Neuronal stem cell (in vitro differentiated cells): ENCODE measurements around the gene LRFN3.

Experiments used
- DNase-seq: peaks from one replicate; pipeline ENCODE4 v3.0.0-alpha.2; 2013; ENCODE audit warnings: low spot score
- H2AFZ ChIP-seq: one replicate; pipeline ENCODE4 v1.6.1; 2013; ENCODE audit warnings: mild to moderate bottlenecking, low read length, inconsistent platforms
- H2AK5ac ChIP-seq: 2 replicates; pipeline ENCODE4 v1.6.1; 2013; ENCODE audit warnings: low read depth, mild to moderate bottlenecking, inconsistent platforms, low read length, moderate library complexity, mixed read lengths
- H2BK120ac ChIP-seq: 2 replicates; pipeline ENCODE4 v1.6.1; 2013; ENCODE audit warnings: low read depth, mild to moderate bottlenecking, inconsistent platforms, low read length, moderate library complexity, mixed read lengths
- H2BK12ac ChIP-seq: one replicate; pipeline ENCODE4 v1.6.1; 2013; ENCODE audit warnings: low read length, inconsistent platforms
- H2BK15ac ChIP-seq: 2 replicates; pipeline ENCODE4 v1.6.1; 2013; ENCODE audit warnings: mild to moderate bottlenecking, low read length, inconsistent platforms, mixed read lengths
- H2BK5ac ChIP-seq: one replicate; pipeline ENCODE4 v1.6.1; 2013; ENCODE audit warnings: inconsistent platforms, mild to moderate bottlenecking, low read length, moderate library complexity
- H3K14ac ChIP-seq: one replicate; pipeline ENCODE4 v1.6.1; 2013; ENCODE audit warnings: low read length, inconsistent platforms
- H3K18ac ChIP-seq: 2 replicates; pipeline ENCODE4 v1.6.1; 2013; ENCODE audit warnings: low read length, inconsistent platforms
- H3K23ac ChIP-seq: 2 replicates; pipeline ENCODE4 v1.6.1; 2013; ENCODE audit warnings: low read depth, mild to moderate bottlenecking, mixed read lengths, low read length, inconsistent platforms; ENCODE audit not compliant: poor library complexity
- H3K27ac ChIP-seq: replicated peaks from 3 replicates; pipeline ENCODE4 v1.5.1; 2013; ENCODE audit warnings: low read length, inconsistent platforms
- H3K27me3 ChIP-seq, 3 experiments: 2 replicates each; pipeline ENCODE4 v1.6.1; 2013; ENCODE audit warnings: low read length in 3 of 3, mild to moderate bottlenecking in 2 of 3, inconsistent platforms in 1 of 3, low read depth in 1 of 3, mixed read lengths in 1 of 3, moderate library complexity in 1 of 3; ENCODE audit not compliant: control insufficient read depth in 3 of 3, insufficient read depth in 3 of 3
- H3K36me3 ChIP-seq, 2 donors: replicated peaks in 1 of 2; 2 replicates each; pipeline ENCODE4 v1.6.1; 2013; ENCODE audit warnings: low read length in 2 of 2; ENCODE audit not compliant: control insufficient read depth in 2 of 2, insufficient read depth in 2 of 2
- H3K4ac ChIP-seq: 2 replicates; pipeline ENCODE4 v1.6.1; 2013; ENCODE audit warnings: inconsistent platforms, mild to moderate bottlenecking, low read length, moderate library complexity
- H3K4me1 ChIP-seq, 2 donors: 1 replicate in 1 of 2; 2 replicates in 1 of 2; pipeline ENCODE4 v1.6.1; 2013; ENCODE audit warnings: low read length in 2 of 2, low read depth in 1 of 2; ENCODE audit not compliant: control insufficient read depth in 2 of 2, insufficient read depth in 1 of 2
- H3K4me2 ChIP-seq: one replicate; pipeline ENCODE4 v1.6.1; 2013; ENCODE audit warnings: mild to moderate bottlenecking, low read length, inconsistent platforms; ENCODE audit not compliant: insufficient read depth, poor library complexity, severe bottlenecking
- H3K4me3 ChIP-seq, 2 donors: 2 replicates each; pipeline ENCODE4 v1.5.1; 2013; ENCODE audit warnings: low read length in 2 of 2, mild to moderate bottlenecking in 2 of 2, inconsistent platforms in 1 of 2, moderate library complexity in 1 of 2
- H3K79me1 ChIP-seq: one replicate; pipeline ENCODE4 v1.6.1; 2013; ENCODE audit warnings: low read depth, mild to moderate bottlenecking, inconsistent platforms, low read length, moderate library complexity
- H3K9ac ChIP-seq: one replicate; pipeline ENCODE4 v1.6.1; 2013; ENCODE audit warnings: mild to moderate bottlenecking, low read depth, low read length, inconsistent platforms; ENCODE audit not compliant: poor library complexity
- H3K9me3 ChIP-seq, 2 donors: replicated peaks in 1 of 2; 2 replicates each; pipeline versions ENCODE3 to v1.6.1; 2013; ENCODE audit warnings: low read length in 2 of 2, mild to moderate bottlenecking in 2 of 2, inconsistent platforms in 1 of 2, low read depth in 1 of 2, mixed read lengths in 1 of 2, moderate library complexity in 1 of 2; ENCODE audit not compliant: control insufficient read depth in 2 of 2, insufficient read depth in 1 of 2
- H4K8ac ChIP-seq: one replicate; pipeline ENCODE4 v1.6.1; 2013; ENCODE audit warnings: low read depth, mild to moderate bottlenecking, inconsistent platforms, low read length, moderate library complexity
- H4K91ac ChIP-seq: one replicate; pipeline ENCODE4 v1.6.1; 2013; ENCODE audit warnings: low read length, low read depth, mild to moderate bottlenecking, inconsistent platforms; ENCODE audit not compliant: poor library complexity
- WGBS, 2 donors: extraction: QIAGEN DNeasy Blood & Tissue Kit; methylation state at CpG; one replicate each; pipeline ENCODE4 v1.1.7; 2013; ENCODE audit warnings: missing lambda C conversion rate in 2 of 2, mixed read lengths in 1 of 2; ENCODE audit not compliant: insufficient read length in 2 of 2, insufficient replicate concordance in 1 of 2; ENCODE audit errors: extremely low coverage in 2 of 2; 5-methylcytosine and 5-hydroxymethylcytosine counted together

LRFN3 gene

DNA sequence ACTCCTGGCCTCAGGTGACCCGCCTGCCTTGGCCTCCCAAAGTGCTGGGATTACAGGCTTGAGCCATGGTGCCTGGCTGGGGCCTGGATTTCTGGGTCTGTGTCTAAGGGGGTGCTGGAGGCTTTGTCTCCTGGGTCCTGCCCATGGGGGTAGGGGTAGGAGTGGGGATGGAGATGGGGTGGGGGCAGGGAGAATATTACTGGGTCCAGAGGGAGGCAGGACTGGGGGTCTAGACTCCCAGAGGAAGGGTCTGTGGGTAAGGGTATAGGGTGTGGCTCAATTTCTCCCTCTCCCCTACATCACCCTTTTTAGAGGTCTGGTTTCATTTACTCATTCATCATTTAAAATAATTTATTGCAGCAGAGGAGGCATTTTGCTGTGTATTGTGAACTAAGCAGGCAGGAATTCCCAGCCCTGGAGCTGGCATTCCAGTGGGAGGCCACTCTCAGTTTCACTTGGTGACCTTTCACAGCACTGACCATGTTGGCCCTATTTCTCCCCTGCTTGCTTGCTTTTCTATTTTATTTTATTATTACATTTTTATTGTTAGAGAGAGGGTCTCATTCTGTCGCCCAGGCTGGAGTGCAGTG is 35.0 kb upstream of the LRFN3 start:
- Histone ChIP-seq H3K18ac (peak overlapping the region; percentile 38), H3K4me2 (peak overlapping the region; percentile 33), H2AK5ac (no peak overlapping the region), H2AFZ (peak overlapping the region; percentile 98), H4K91ac (no peak overlapping the region), H3K4ac (no peak overlapping the region), H2BK15ac (no peak overlapping the region), H3K36me3 (peaks cover 10 to 16% of the 10 kb centered on the region in 2 donors), H2BK5ac (no peak overlapping the region), H3K27me3 (peaks cover 0 to 40% (median 12%) of the 10 kb centered on the region in 3 experiments), H3K23ac (no peak overlapping the region), H3K14ac (no peak overlapping the region), H2BK120ac (no peak overlapping the region), H3K4me1 (peaks cover 6 to 13% of the 10 kb centered on the region in 2 donors), H3K4me3 (peak overlapping the region in 1 of 2 donors; percentile 93), H3K27ac (no peak overlapping the region), H2BK12ac (no peak overlapping the region), H3K79me1 (peaks cover 7% of the 10 kb centered on the region), H4K8ac (no peak overlapping the region), H3K9me3 (no peaks in the 10 kb centered on the region), H3K9ac (no peak overlapping the region)
- no CpG with 5 or more reads among the region's 2 CpGs for WGBS, 2 donors
- DNase-seq: no peak

- Histone ChIP-seq H2BK120ac (peak within 1 kb of the TSS; percentile 84), H2BK5ac (no peak within 1 kb of the TSS), H3K36me3 (peaks cover 3 to 7% of the 10 kb centered on the region in 2 donors), H3K14ac (no peak within 1 kb of the TSS), H3K27me3 (peaks cover 0 to 42% (median 12%) of the 10 kb centered on the region in 3 experiments), H4K8ac (no peak within 1 kb of the TSS), H3K4me3 (peak within 1 kb of the TSS in 1 of 2 donors; percentile 71), H3K4me1 (peaks cover 6 to 14% of the 10 kb centered on the region in 2 donors), H3K27ac (no peak within 1 kb of the TSS), H3K9me3 (no peaks in the 10 kb centered on the region), H2BK12ac (no peak within 1 kb of the TSS), H3K4ac (no peak within 1 kb of the TSS), H3K18ac (peak within 1 kb of the TSS; percentile 89), H3K9ac (peak within 1 kb of the TSS; percentile 30), H2AK5ac (peak within 1 kb of the TSS; percentile 84), H2BK15ac (peak within 1 kb of the TSS; percentile 81), H3K23ac (peak within 1 kb of the TSS; percentile 87), H2AFZ (peak within 1 kb of the TSS; percentile 81), H3K79me1 (peaks cover 7% of the 10 kb centered on the region), H4K91ac (peak within 1 kb of the TSS; percentile 69), H3K4me2 (peak within 1 kb of the TSS; percentile 61)
- no peak for DNase-seq
- WGBS, 2 donors: no CpG with 5 or more reads among the region's 6 CpGs
These were observed 34.1 kb upstream of the LRFN3 start, which contains the start of gene HCST for GRCh38 chr19:35901854-35902661. TSS of gene HCST (plus strand) at chr19:35902529. CDS start at chr19:35902594, 65 bp downstream.

GRCh38 chr19:35902870-35903475 is 33.2 kb upstream of the LRFN3 start:
- Histone ChIP-seq H2BK120ac (peak overlapping the region; percentile 84), H2AFZ (peak overlapping the region; percentile 81), H3K18ac (peak overlapping the region; percentile 89), H3K27me3 (peaks cover 0 to 43% (median 12%) of the 10 kb centered on the region in 3 experiments), H2BK12ac (no peak overlapping the region), H3K14ac (no peak overlapping the region), H3K27ac (no peak overlapping the region), H3K4me3 (no peak overlapping the region), H3K9me3 (no peaks in the 10 kb centered on the region), H2BK5ac (no peak overlapping the region), H3K79me1 (peaks cover 4% of the 10 kb centered on the region), H4K8ac (no peak overlapping the region), H3K4me1 (peaks cover 13 to 18% of the 10 kb centered on the region in 2 donors), H3K9ac (peak overlapping the region; percentile 3), H2BK15ac (peak overlapping the region; percentile 81), H2AK5ac (no peak overlapping the region), H3K23ac (no peak overlapping the region), H3K36me3 (no peaks in the 10 kb centered on the region), H3K4ac (no peak overlapping the region), H3K4me2 (peak overlapping the region; percentile 61), H4K91ac (peak overlapping the region; percentile 69)
- WGBS, 2 donors: no CpG with 5 or more reads among the region's 10 CpGs
- DNase-seq: no peak
